Stimulated activated naive B cell treated with anti-CD40 and anti-IgM and Interleukin-4, amounts not matched to agents 10 μg/mL and 1 μg/mL and 100 μg/mL, for 72 hours (primary cell): Measurements from ENCODE around the gene CATSPER3.
"Not testable (repeated sequence)": the region's sequence is repeated elsewhere in the genome, so short reads cannot be mapped to it uniquely, and the experiment has no call there.

Source experiments
- ATAC-seq, 2 donors: fragments of 150-1000 bp; cut with Tn5 transposase; replicated peaks; 2 replicates each; pipeline ENCODE4 v1.10.0; 2021; ENCODE audit warnings: moderate library complexity in 1 of 2
- DNase-seq: peaks from one replicate; pipeline ENCODE4 v3.0.0; 2021
- H3K27ac Mint-ChIP-seq: one replicate; pipeline ENCODE4 v1.8.0; 2022; ENCODE audit warnings: mild to moderate bottlenecking, mixed read lengths
- H3K27me3 Mint-ChIP-seq, 2 donors: one replicate each; pipeline ENCODE4 v1.8.0; 2022; ENCODE audit warnings: mixed read lengths in 2 of 2
- H3K36me3 Mint-ChIP-seq, 2 donors: one replicate each; pipeline ENCODE4 v1.8.0; 2022; ENCODE audit warnings: mixed read lengths in 2 of 2, mild to moderate bottlenecking in 1 of 2
- H3K4me1 Mint-ChIP-seq, 2 donors: one replicate each; pipeline ENCODE4 v1.8.0; 2022; ENCODE audit warnings: mixed read lengths in 2 of 2, mild to moderate bottlenecking in 1 of 2
- H3K4me3 Mint-ChIP-seq, 2 donors: one replicate each; pipeline ENCODE4 v1.8.0; 2022; ENCODE audit warnings: mild to moderate bottlenecking in 2 of 2, mixed read lengths in 2 of 2, moderate library complexity in 1 of 2
- H3K9me3 Mint-ChIP-seq, 2 donors: one replicate each; pipeline ENCODE4 v1.8.0; 2022; ENCODE audit warnings: mixed read lengths in 2 of 2, mild to moderate bottlenecking in 1 of 2

CATSPER3 gene

DNA sequence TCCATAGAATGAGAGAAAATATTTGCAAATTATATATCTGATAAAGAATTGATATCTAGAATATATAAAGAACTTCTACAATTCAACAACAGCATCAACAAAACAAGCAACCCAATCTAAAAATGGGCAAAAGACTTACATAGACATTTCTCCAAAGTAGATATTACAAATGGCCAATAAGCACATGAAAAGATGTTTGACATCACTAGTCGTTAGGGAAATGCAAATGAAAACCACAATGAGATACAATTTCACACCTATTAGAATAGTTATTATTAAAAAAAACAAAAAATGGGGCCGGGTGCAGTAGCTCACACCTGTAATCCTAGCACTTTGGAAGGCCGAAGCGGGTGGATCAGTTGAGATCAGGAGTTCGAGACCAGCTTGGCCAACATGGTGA is 24.4 kb downstream of the CATSPER3 start:
- Mint-ChIP-seq H3K27me3 (no peaks in the 10 kb centered on the region), H3K4me1 (peaks cover 14 to 18% of the 10 kb centered on the region in 2 donors), H3K9me3 (peaks cover 0 to 3% of the 10 kb centered on the region in 2 donors), H3K4me3 (no peak overlapping the region), H3K27ac (no peak overlapping the region), H3K36me3 (no peaks in the 10 kb centered on the region)
- DNase-seq (no peak), ATAC-seq (no peak)

DNA sequence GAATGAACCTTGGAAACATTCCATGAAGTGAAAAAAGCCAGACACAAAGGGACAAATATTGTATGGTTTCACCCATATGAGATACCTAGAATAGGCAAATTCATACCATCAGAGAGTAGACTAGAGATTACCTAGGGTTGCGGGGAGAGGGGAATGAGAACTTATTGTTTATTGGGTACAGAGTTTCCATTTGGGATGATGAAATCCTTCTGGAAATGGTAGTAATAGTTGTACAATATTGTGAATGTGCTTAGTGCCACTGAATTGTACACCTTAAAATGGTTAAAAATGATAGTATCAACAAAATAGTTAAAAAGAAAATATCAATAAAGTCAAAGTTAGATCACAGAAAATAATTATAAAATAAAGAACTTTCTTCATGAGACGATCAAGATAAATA is 25.5 kb downstream of the CATSPER3 start:
- Mint-ChIP-seq H3K9me3 (peaks cover 0 to 3% of the 10 kb centered on the region in 2 donors), H3K4me1 (peaks cover 14 to 18% of the 10 kb centered on the region in 2 donors), H3K36me3 (peaks cover 0 to 6% of the 10 kb centered on the region in 2 donors)

DNA sequence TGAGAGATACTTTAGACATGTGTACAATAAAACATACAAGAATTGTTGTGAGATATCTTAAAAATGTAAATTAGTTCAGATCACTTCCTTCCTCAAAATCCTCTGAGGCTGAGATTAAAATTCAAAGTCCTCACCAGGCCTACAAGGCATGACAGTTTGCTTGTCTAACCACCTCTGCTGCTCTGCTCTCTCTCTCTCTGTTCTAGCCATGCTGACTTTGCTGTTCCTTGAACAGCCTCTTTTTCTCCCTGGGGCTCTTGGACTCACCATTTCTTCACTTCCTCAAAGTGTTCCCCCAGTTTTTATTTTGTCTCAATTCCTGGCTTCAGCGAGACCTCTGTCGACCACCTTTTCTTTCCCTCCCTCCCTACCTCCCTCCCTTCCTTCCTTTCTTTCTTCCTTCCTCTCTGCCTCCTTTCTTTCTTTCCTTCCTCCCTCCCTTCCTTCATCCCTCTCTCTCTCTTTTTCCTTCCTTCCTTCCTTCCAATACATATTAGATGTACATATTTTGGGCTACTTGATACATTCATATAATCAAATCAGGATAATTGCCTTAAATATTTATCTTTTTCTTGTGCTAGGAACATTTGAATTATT is 27.0 kb downstream of the CATSPER3 start:
- peak overlapping the region; percentile 9 for H3K27ac Mint-ChIP-seq
- peaks cover 0 to 6% of the 10 kb centered on the region in 2 donors for H3K36me3 Mint-ChIP-seq
- DNase-seq, result no peak
- ATAC-seq, result peak; percentile 42 to 72
- H3K27me3 Mint-ChIP-seq, result no peaks in the 10 kb centered on the region
- no peak overlapping the region for H3K4me3 Mint-ChIP-seq
- H3K4me1 Mint-ChIP-seq, result peaks cover 14 to 18% of the 10 kb centered on the region in 2 donors
- H3K9me3 Mint-ChIP-seq, result peaks cover 0 to 3% of the 10 kb centered on the region in 2 donors

More for the DNA sequence above, 25.5 kb downstream of the CATSPER3 start:
- Mint-ChIP-seq H3K27ac (no peak overlapping the region), H3K27me3 (no peaks in the 10 kb centered on the region), H3K4me3 (no peak overlapping the region)
- DNase-seq (no peak), ATAC-seq (no peak)

DNA sequence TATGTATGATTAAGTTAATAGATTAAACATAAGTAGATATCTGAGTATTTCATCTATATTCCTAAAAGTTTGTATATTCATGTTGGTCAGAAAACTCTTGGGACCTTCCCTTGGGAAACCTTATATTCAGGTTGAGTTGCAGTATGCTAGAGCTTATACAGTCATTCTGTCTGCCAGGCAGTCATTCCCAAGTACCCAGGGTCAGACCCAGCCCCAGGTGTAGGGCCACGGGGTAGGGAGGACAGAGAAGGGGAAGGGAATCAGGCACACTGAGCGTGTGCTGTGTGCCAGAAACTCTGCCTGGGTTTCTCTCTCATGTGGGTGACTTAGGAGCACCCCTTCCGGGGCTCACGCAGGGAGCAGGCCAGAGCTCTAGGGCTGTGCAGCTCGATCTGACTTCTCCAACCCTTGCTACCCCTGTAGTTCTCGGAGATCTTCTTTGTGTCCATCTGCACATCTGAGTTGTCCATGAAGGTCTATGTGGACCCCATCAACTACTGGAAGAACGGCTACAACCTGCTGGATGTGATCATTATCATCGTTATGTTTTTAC is 28.2 kb downstream of the CATSPER3 start:
- DNase-seq, result no peak
- Mint-ChIP-seq H3K27me3 (no peaks in the 10 kb centered on the region), H3K9me3 (peaks cover 0 to 3% of the 10 kb centered on the region in 2 donors), H3K27ac (no peak overlapping the region), H3K4me3 (no peak overlapping the region), H3K4me1 (peaks cover 14 to 18% of the 10 kb centered on the region in 2 donors), H3K36me3 (peaks cover 0 to 6% of the 10 kb centered on the region in 2 donors)
- ATAC-seq, result no peak

DNA sequence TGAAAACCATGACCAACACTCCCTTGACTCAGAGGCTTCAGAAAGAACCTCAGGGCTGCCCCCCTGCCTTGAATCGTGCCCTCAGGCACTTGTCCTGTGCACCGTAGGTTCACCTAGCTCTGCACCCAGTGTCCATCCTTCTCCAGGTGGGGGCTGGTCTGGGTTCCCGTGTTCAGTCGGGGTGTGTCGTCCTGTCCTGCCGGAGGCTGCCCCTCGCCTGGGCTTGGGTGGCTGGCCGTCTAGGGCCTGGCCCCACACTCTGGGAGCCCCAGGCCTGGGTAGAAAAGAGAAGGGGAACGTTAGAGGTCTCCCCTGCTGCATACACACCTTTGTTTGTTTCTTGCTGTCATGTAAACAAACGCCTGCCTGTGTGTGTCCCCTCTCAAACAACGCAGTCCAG is 29.3 kb downstream of the CATSPER3 start:
- H3K4me1 Mint-ChIP-seq, result peaks cover 14 to 18% of the 10 kb centered on the region in 2 donors
- ATAC-seq (no peak), DNase-seq (no peak)
- no peak overlapping the region for H3K27ac Mint-ChIP-seq
- H3K4me3 Mint-ChIP-seq, result no peak overlapping the region
- peaks cover 0 to 6% of the 10 kb centered on the region in 2 donors for H3K36me3 Mint-ChIP-seq
- no peaks in the 10 kb centered on the region for H3K9me3 Mint-ChIP-seq
- no peaks in the 10 kb centered on the region for H3K27me3 Mint-ChIP-seq

DNA sequence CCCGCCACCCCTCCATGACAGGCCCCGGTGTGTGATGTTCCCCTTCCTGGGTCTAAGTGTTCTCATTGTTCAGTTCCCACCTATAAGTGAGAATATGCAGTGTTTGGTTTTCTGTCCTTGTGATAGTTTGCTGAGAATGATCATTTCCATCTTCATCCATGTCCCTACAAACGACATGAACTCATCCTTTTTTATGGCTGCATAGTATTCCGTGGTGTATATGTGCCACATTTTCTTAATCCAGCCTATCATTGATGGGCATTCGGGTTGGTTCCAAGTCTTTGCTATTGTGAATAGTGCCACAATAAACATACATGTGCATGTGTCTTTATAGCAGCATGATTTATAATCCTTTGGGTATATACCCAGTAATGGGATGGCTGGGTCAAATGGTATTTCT is 30.4 kb downstream of the CATSPER3 start:
- DNase-seq, H3K9me3 Mint-ChIP-seq, H3K4me3 Mint-ChIP-seq, ATAC-seq, H3K27me3 Mint-ChIP-seq, H3K27ac Mint-ChIP-seq: not testable (repeated sequence)
- peaks cover 14 to 18% of the 10 kb centered on the region in 2 donors for H3K4me1 Mint-ChIP-seq
- peaks cover 7 to 14% of the 10 kb centered on the region in 2 donors for H3K36me3 Mint-ChIP-seq

DNA sequence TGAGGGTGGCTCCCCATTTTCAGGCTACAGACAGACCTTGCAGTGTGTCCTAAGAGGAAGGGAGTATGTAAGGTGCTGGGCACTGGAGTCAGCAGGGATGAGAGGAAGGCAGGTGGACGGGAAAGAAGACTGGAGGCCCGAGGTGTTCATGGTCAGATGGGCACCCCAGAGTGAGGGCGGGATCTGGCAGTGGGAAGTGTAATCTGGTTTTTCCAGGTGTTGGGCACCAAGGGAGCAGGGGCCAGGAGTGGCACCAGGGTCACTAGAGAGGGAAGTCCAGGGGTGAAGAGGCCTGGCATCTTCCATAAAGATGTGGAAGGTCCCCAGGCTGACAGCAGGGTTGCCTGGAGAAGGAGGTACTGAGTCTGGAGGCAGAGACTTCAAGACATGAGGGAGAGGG is 36.7 kb downstream of the CATSPER3 start:
- Mint-ChIP-seq H3K27ac (no peak overlapping the region), H3K36me3 (peaks cover 12 to 17% of the 10 kb centered on the region in 2 donors), H3K4me1 (no peaks in the 10 kb centered on the region), H3K27me3 (peaks cover 5 to 8% of the 10 kb centered on the region in 2 donors), H3K4me3 (no peak overlapping the region), H3K9me3 (peaks cover 0 to 2% of the 10 kb centered on the region in 2 donors)
- DNase-seq (no peak), ATAC-seq (no peak)

DNA sequence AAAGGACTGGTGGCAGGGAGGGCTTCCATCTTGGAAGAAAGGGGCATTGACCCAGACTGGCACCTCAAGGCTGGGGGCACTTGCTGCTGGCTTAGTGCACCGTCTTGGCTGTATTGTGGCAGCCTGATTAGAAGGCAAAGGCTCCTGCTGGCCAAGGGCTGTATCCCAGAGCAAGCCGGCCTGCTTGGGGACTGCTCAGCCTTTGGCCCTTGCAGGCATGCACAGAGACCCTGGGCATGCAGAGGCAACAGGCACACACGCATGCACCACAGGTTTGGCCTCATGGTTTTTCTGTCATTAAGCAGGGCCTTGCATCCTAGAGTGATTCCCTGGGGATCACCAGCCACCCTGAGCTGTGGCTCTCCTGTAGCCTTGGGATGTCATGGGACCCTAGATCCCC is 37.4 kb downstream of the CATSPER3 start:
- DNase-seq, result no peak
- ATAC-seq, result no peak
- peaks cover 5 to 8% of the 10 kb centered on the region in 2 donors for H3K27me3 Mint-ChIP-seq
- H3K36me3 Mint-ChIP-seq, result peaks cover 12 to 17% of the 10 kb centered on the region in 2 donors
- no peaks in the 10 kb centered on the region for H3K4me1 Mint-ChIP-seq
- no peak overlapping the region for H3K27ac Mint-ChIP-seq
- no peak overlapping the region for H3K4me3 Mint-ChIP-seq
- H3K9me3 Mint-ChIP-seq, result peaks cover 0 to 2% of the 10 kb centered on the region in 2 donors

DNA sequence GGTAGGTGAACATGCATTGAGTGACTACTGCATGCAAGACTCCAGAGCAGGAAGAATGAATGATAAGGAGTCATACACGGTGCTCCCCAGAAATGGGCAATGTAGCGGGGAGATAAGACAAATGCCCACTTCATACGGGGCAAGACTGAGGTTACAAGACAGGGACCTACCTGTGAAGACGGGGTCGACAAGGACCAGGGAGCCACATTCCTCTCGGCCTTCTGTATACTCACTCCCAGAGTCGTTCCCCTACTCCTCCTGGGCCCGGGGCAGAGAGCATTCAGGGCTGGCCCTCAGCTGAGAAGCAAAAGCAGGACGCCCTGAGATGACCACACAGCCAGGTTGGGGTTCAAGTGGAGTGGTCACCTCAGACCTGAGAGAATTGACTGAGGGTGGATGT is 39.6 kb downstream of the CATSPER3 start:
- H3K27ac Mint-ChIP-seq, result no peak overlapping the region
- H3K4me3 Mint-ChIP-seq, result no peak overlapping the region
- DNase-seq, result no peak
- H3K4me1 Mint-ChIP-seq, result no peaks in the 10 kb centered on the region
- H3K27me3 Mint-ChIP-seq, result peaks cover 5 to 8% of the 10 kb centered on the region in 2 donors
- ATAC-seq, result no peak
- peaks cover 14 to 15% of the 10 kb centered on the region in 2 donors for H3K36me3 Mint-ChIP-seq
- peaks cover 0 to 2% of the 10 kb centered on the region in 2 donors for H3K9me3 Mint-ChIP-seq

DNA sequence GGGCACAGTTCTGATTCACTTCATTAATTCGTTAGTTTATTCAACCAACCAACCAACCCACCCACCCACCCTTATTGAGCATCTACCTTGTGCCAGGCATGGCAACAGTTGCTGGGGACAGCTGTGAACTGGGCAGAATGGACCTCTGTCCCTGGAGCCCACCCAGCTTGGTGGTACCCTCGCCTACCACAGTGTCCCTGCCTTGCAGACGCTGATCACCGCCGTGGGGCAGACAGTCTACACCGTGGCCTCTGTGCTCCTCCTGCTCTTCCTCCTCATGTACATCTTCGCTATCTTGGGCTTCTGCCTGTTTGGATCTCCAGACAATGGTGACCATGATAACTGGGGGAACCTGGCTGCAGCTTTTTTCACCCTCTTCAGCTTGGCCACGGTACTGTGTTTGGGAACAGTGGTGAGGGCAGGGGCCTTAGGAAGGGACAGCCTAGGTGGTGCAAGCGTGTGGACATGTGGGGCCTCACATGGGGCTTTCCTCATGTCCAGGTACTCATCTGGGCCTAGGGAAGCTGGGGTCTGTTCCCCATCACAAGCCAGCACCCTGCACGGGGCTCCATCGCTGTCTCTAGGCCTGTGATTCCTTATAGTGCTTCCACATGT is 40.1 kb downstream of the CATSPER3 start:
- Mint-ChIP-seq H3K4me1 (no peaks in the 10 kb centered on the region), H3K9me3 (no peaks in the 10 kb centered on the region), H3K4me3 (no peak overlapping the region), H3K36me3 (peaks cover 8 to 9% of the 10 kb centered on the region in 2 donors), H3K27me3 (peaks cover 5 to 8% of the 10 kb centered on the region in 2 donors), H3K27ac (no peak overlapping the region)
- DNase-seq (no peak), ATAC-seq (no peak)

DNA sequence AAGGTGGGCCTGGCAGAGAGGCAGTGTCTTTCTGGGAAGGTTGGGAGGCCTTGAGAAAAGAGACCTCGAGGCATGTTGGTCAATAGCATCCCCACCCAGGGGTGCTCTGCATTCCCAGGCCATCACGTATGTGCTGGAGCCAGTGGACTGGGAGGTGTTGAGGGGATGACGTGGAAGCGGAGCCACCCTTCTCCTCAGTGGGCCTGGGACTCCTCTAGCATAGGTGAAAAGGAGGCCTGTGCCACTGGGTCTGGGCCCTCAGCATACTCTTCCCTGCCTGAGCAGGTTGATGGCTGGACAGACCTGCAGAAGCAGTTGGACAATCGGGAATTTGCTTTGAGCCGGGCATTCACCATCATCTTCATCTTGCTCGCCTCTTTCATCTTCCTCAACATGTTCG is 40.8 kb downstream of the CATSPER3 start:
- no peaks in the 10 kb centered on the region for H3K4me1 Mint-ChIP-seq
- peaks cover 8 to 9% of the 10 kb centered on the region in 2 donors for H3K36me3 Mint-ChIP-seq
- no peak overlapping the region for H3K27ac Mint-ChIP-seq
- ATAC-seq, result no peak
- no peak for DNase-seq
- no peak overlapping the region for H3K4me3 Mint-ChIP-seq
- H3K27me3 Mint-ChIP-seq, result peaks cover 8 to 10% of the 10 kb centered on the region in 2 donors
- peaks cover 0 to 2% of the 10 kb centered on the region in 2 donors for H3K9me3 Mint-ChIP-seq

DNA sequence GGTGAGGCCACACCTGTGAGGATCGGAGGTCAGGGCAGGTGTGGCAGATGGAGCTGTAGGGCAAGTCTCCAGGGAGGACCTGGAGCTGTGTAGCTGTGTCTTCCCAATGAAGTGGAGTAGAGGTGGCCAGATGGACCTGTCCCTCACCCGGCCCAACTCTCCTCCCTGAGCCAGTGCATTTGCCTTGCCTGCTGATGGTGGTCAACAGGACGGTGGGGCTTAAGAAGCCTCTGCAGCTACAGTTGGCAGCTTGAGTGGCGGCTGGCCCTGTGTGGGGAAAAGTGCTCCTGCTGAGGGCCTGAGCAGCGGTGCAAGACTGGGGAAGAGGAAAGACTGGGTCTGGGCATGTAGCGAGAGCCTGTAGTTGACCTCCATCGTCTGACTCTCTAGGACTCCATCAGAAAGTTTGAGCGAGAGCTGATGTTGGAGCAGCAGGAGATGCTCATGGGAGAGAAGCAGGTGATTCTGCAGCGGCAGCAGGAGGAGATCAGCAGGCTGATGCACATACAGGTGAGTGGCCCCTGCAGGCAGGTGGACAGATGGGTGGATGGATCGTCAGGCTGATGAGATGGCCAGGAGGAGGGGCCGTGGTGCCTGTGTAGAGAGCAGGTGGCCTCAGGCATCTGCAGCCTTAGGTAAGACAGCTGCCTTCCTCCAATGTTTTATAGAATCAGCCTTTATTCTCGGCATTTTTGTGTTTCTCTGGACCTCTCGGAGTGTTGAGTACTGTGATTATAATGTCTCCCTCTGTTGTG is 41.5 kb downstream of the CATSPER3 start:
- H3K36me3 Mint-ChIP-seq, result peaks cover 6 to 8% of the 10 kb centered on the region in 2 donors
- H3K27ac Mint-ChIP-seq, result no peak overlapping the region
- peaks cover 7 to 15% of the 10 kb centered on the region in 2 donors for H3K27me3 Mint-ChIP-seq
- no peak overlapping the region for H3K4me3 Mint-ChIP-seq
- H3K4me1 Mint-ChIP-seq, result no peaks in the 10 kb centered on the region
- DNase-seq (no peak), ATAC-seq (no peak)
- H3K9me3 Mint-ChIP-seq, result peaks cover 0 to 4% of the 10 kb centered on the region in 2 donors

DNA sequence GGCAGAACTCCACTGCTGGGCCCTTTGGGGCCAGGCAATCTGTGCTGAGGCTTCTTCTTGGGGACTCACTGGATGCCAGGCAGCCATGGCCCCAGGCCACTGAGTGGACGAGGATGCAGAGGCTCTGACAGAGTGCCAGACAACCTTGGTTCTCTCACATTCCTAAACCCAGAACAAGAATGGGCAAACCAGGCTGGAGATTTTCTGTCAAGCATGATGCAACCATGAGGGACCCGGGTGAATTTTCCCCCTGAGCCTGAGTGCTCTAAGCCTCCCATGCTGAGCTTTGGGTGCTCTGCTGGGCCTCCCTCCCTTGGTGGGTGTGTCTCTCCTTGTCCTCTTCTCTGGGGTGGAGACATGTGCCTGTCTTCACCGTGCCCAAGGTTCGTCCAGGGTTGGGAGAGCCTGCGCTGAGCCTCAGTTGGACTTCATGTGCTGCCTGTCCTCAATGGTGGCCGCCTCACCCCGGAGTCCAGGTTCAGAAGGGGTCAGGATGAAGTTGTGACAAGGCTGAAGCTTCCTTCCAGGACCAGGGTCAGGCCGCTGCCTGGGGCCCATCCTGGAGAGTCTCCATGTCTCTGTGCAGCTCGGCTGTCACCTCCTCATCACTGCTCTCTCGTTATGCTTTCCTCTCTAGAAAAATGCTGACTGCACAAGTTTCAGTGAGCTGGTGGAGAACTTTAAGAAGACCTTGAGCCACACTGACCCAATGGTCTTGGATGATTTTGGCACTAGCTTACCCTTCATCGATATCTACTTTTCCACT is 42.2 kb downstream of the CATSPER3 start:
- Mint-ChIP-seq H3K36me3 (peaks cover 0 to 4% of the 10 kb centered on the region in 2 donors), H3K4me1 (no peaks in the 10 kb centered on the region), H3K9me3 (peaks cover 0 to 4% of the 10 kb centered on the region in 2 donors), H3K27me3 (peaks cover 4 to 9% of the 10 kb centered on the region in 2 donors), H3K27ac (no peak overlapping the region), H3K4me3 (no peak overlapping the region)
- ATAC-seq, result no peak
- DNase-seq, result no peak
